Liver (tissue), 9 donors: ENCODE measurements around the gene LAMB4. TPM values are rescaled to one million over a fixed set of nuclear protein-coding genes. Genes with fewer than 3 reads are reported as not detected.

Source experiments
- DNase-seq: peaks from one replicate; pipeline ENCODE4 v3.0.0-alpha.2; 2017; ENCODE audit warnings: low spot score
- H3K27ac ChIP-seq, 2 donors: one replicate each; pipeline ENCODE4 v1.7.0; 2013; ENCODE audit warnings: inconsistent platforms in 2 of 2, low read length in 2 of 2, control low read depth in 1 of 2, low read depth in 1 of 2, mild to moderate bottlenecking in 1 of 2
- H3K27me3 ChIP-seq, 4 donors: one replicate each; pipeline versions ENCODE4 v1.6.1 to v1.7.0; 2013; ENCODE audit warnings: low read length in 3 of 4, inconsistent platforms in 1 of 4, mild to moderate bottlenecking in 1 of 4, moderate library complexity in 1 of 4; ENCODE audit not compliant: control insufficient read depth in 4 of 4, insufficient read depth in 4 of 4
- H3K36me3 ChIP-seq, 4 donors: one replicate each; pipeline versions ENCODE4 v1.6.1 to v1.7.0; 2013; ENCODE audit warnings: low read length in 3 of 4, mild to moderate bottlenecking in 3 of 4, low read depth in 1 of 4, moderate library complexity in 1 of 4; ENCODE audit not compliant: control insufficient read depth in 4 of 4, insufficient read depth in 3 of 4
- H3K4me1 ChIP-seq, 4 donors: one replicate each; pipeline versions ENCODE4 v1.6.1 to v1.7.0; 2013; ENCODE audit warnings: low read length in 3 of 4, mild to moderate bottlenecking in 3 of 4, moderate library complexity in 1 of 4; ENCODE audit not compliant: control insufficient read depth in 4 of 4, insufficient read depth in 4 of 4
- H3K4me3 ChIP-seq, 3 donors: one replicate each; pipeline versions ENCODE4 v1.6.1 to v1.7.0; 2013; ENCODE audit warnings: low read length in 3 of 3, control low read depth in 1 of 3, low read depth in 1 of 3, mild to moderate bottlenecking in 1 of 3
- H3K9ac ChIP-seq, 2 donors: one replicate each; pipeline ENCODE4 v1.7.0; 2013; ENCODE audit warnings: low read length in 2 of 2, mild to moderate bottlenecking in 2 of 2, moderate library complexity in 2 of 2, control low read depth in 1 of 2, low read depth in 1 of 2
- H3K9me3 ChIP-seq, 4 donors: one replicate each; pipeline versions ENCODE4 v1.6.1 to v1.7.0; 2013; ENCODE audit warnings: low read length in 3 of 4; ENCODE audit not compliant: control insufficient read depth in 4 of 4
- ATF3 ChIP-seq: IDR thresholded peaks from 2 replicates; pipeline ENCODE4 v1.6.1; 2016; ENCODE audit warnings: antibody characterized with exemption
- CTCF ChIP-seq: fragments of 150-350 bp; IDR thresholded peaks from 2 replicates; pipeline ENCODE4 v1.5.1; 2017; ENCODE audit warnings: improper control_type of control experiment, low read depth, low read length; ENCODE audit not compliant: missing input control
- EGR1 ChIP-seq, 2 donors: IDR thresholded peaks; 2 replicates each; pipeline ENCODE4 v1.6.1; 2016 to 2018; ENCODE audit warnings: antibody characterized with exemption in 2 of 2, low read depth in 2 of 2
- FOXA1 ChIP-seq: IDR thresholded peaks from 2 replicates; pipeline ENCODE4 v1.6.1; 2016; ENCODE audit warnings: antibody characterized with exemption
- FOXA2 ChIP-seq: IDR thresholded peaks from 2 replicates; pipeline ENCODE4 v1.6.1; 2016; ENCODE audit warnings: antibody characterized with exemption
- GABPA ChIP-seq, 2 donors: IDR thresholded peaks in 1 of 2; conservative IDR thresholded peaks in 1 of 2; 2 replicates each; pipeline ENCODE4 v1.6.1; 2016; ENCODE audit warnings: antibody characterized with exemption in 2 of 2, mild to moderate bottlenecking in 1 of 2, moderate library complexity in 1 of 2
- HNF4A ChIP-seq, 2 donors: conservative IDR thresholded peaks; 2 replicates each; pipeline ENCODE4 v1.6.1; 2016; ENCODE audit warnings: antibody characterized with exemption in 2 of 2, mild to moderate bottlenecking in 2 of 2
- HNF4G ChIP-seq: IDR thresholded peaks from 2 replicates; pipeline ENCODE4 v1.6.1; 2016; ENCODE audit warnings: antibody characterized with exemption
- JUND ChIP-seq, 2 donors: IDR thresholded peaks; 2 replicates each; pipeline ENCODE4 v1.6.1; 2016; ENCODE audit warnings: antibody characterized with exemption in 2 of 2
- MAX ChIP-seq: IDR thresholded peaks from 2 replicates; pipeline ENCODE4 v1.6.1; 2016; ENCODE audit warnings: antibody characterized with exemption
- NR2F2 ChIP-seq: IDR thresholded peaks from 2 replicates; pipeline ENCODE4 v1.6.1; 2016; ENCODE audit warnings: antibody characterized with exemption
- RAD21 ChIP-seq, 2 donors: IDR thresholded peaks; 2 replicates each; pipeline ENCODE4 v1.6.1; 2016; ENCODE audit warnings: antibody characterized with exemption in 2 of 2, mild to moderate bottlenecking in 2 of 2
- REST ChIP-seq: IDR thresholded peaks from 2 replicates; pipeline ENCODE4 v1.6.1; 2016; ENCODE audit warnings: antibody characterized with exemption, mild to moderate bottlenecking
- RXRA ChIP-seq, 2 donors: IDR thresholded peaks; 2 replicates each; pipeline ENCODE4 v1.6.1; 2017 to 2018; ENCODE audit warnings: antibody characterized with exemption in 2 of 2, mild to moderate bottlenecking in 1 of 2
- SP1 ChIP-seq: IDR thresholded peaks from 2 replicates; pipeline ENCODE4 v1.6.1; 2018; ENCODE audit warnings: antibody characterized with exemption, mild to moderate bottlenecking
- TAF1 ChIP-seq: conservative IDR thresholded peaks from 2 replicates; pipeline ENCODE4 v1.6.1; 2016; ENCODE audit warnings: antibody characterized with exemption, mild to moderate bottlenecking
- WGBS: extraction: QIAGEN DNeasy Blood & Tissue Kit; methylation state at CpG from one replicate; pipeline ENCODE4 v1.1.7; 2013; 5-methylcytosine and 5-hydroxymethylcytosine counted together
- polyA plus RNA-seq, 2 donors: library from polyadenylated mRNA; stranded (reverse) in 1 of 2; unstranded in 1 of 2; fragments of 200-250 nt in 1 of 2; fragments of >200 nt in 1 of 2; fragmentation: Nextera tagmentation in 1 of 2; extraction: Ambion mirVana in 1 of 2; gene quantifications; one replicate each; pipeline versions ENCODE4 v1.2.1 to v1.2.3, GENCODE V29; 2013 to 2015
- total RNA-seq, 2 donors: library from RNA; depleted of rRNA; stranded (reverse); fragments of >200 nt; gene quantifications; one replicate each; pipeline ENCODE4 v1.2.3, GENCODE V29; 2014
- donor health status: healthy.
- donor health status: healthy.
- donor health status: healthy.
- donor health status: healthy.
- donor health status: healthy.

Gene LAMB4
- total and polyA plus RNA-seq, 4 donors: under 0.01 to 0.03 TPM; not detected in 2

GRCh38 chr7:107978815-107979408, 151.2 kb downstream of the LAMB4 start:
- no peak for DNase-seq
- Histone ChIP-seq H3K9ac (no peak overlapping the region), H3K9me3 (no peaks in the 10 kb centered on the region), H3K27ac (no peak overlapping the region), H3K36me3 (no peaks in the 10 kb centered on the region), H3K4me1 (no peaks in the 10 kb centered on the region), H3K4me3 (no peak overlapping the region), H3K27me3 (no peaks in the 10 kb centered on the region)
- no peak for TF ChIP-seq TAF1
- TF ChIP-seq CTCF: no peak
- TF ChIP-seq GABPA (IDR thresholded peaks at IDR 0.05 in 1 of 2, conservative IDR thresholded peaks at IDR 0.05 in 1 of 2): no peak
- no peak for TF ChIP-seq FOXA2
- TF ChIP-seq NR2F2: no peak
- no peak for TF ChIP-seq FOXA1
- no peak for TF ChIP-seq HNF4G
- TF ChIP-seq SP1: no peak
- no peak for TF ChIP-seq REST
- no peak for TF ChIP-seq ATF3
- no peak for TF ChIP-seq JUND (IDR thresholded peaks at IDR 0.05)
- no peak for TF ChIP-seq HNF4A (conservative IDR thresholded peaks at IDR 0.05)
- TF ChIP-seq EGR1 (IDR thresholded peaks at IDR 0.05; ENCODE audit: low read depth in 2 of 2): no peak
- no peak for TF ChIP-seq MAX
- WGBS: 73% methylated on average over 5 of the region's 5 CpGs

GRCh38 chr7:107977048-107977447, 153.1 kb downstream of the LAMB4 start:
- Histone ChIP-seq H3K27ac (no peak overlapping the region), H3K4me3 (no peak overlapping the region), H3K9ac (no peak overlapping the region), H3K9me3 (no peaks in the 10 kb centered on the region), H3K36me3 (no peaks in the 10 kb centered on the region), H3K4me1 (peaks cover 0 to 1% (median 0%) of the 10 kb centered on the region in 4 donors), H3K27me3 (no peaks in the 10 kb centered on the region)
- DNase-seq: no peak
- WGBS: 95% methylated on average over 4 of the region's 4 CpGs
- TF ChIP-seq HNF4A (conservative IDR thresholded peaks at IDR 0.05): no peak
- TF ChIP-seq EGR1 (IDR thresholded peaks at IDR 0.05; ENCODE audit: low read depth in 2 of 2): no peak
- no peak for TF ChIP-seq RAD21 (IDR thresholded peaks at IDR 0.05)
- TF ChIP-seq HNF4G: no peak
- no peak for TF ChIP-seq MAX
- TF ChIP-seq FOXA1: no peak
- no peak for TF ChIP-seq JUND (IDR thresholded peaks at IDR 0.05)
- no peak for TF ChIP-seq CTCF
- TF ChIP-seq REST: no peak
- no peak for TF ChIP-seq FOXA2
- TF ChIP-seq RXRA (IDR thresholded peaks at IDR 0.05): no peak
- no peak for TF ChIP-seq NR2F2
- no peak for TF ChIP-seq ATF3
- no peak for TF ChIP-seq SP1
